Esophagus squamous epithelium (tissue), 5 donors: Measurements from ENCODE around the gene TFB1M. TPM values are rescaled to one million over a fixed set of nuclear protein-coding genes. Genes with fewer than 3 reads are reported as not detected.

Experiments used
- DNase-seq: peaks from one replicate; lab custom pipeline; 2025; lab: John Stamatoyannopoulos, UW
- H3K27ac ChIP-seq, 4 donors: fragments of 200-600 bp; sonication (generic); one replicate each; pipeline ENCODE4 v1.5.1; 2016 to 2019; ENCODE audit warnings: mild to moderate bottlenecking in 1 of 4
- H3K27me3 ChIP-seq, 4 donors: fragments of 200-600 bp; sonication (generic); 1 replicate in 3 of 4; 2 replicates in 1 of 4; pipeline versions ENCODE4 v1.5.1 to v1.6.0; 2017 to 2021; ENCODE audit warnings: antibody characterized with exemption in 1 of 4
- H3K36me3 ChIP-seq, 3 donors: fragments of 200-600 bp; sonication (generic); one replicate each; pipeline ENCODE4 v1.5.1; 2016 to 2019
- H3K4me1 ChIP-seq, 3 donors: fragments of 200-600 bp; sonication (generic); one replicate each; pipeline ENCODE4 v1.5.1; 2017 to 2019
- H3K4me3 ChIP-seq, 4 donors: fragments of 200-600 bp; sonication (generic); 1 replicate in 3 of 4; 2 replicates in 1 of 4; pipeline ENCODE4 v1.5.1; 2016 to 2019; ENCODE audit warnings: mild to moderate bottlenecking in 2 of 4, moderate library complexity in 1 of 4
- H3K9me3 ChIP-seq, 3 donors: fragments of 200-600 bp; sonication (generic); one replicate each; pipeline ENCODE4 v1.5.1; 2016 to 2019
- CTCF ChIP-seq, 6 experiments: fragments of 450-650 bp in 4 of 6; fragments of 200-600 bp in 2 of 6; sonication (generic) in 2 of 6; IDR thresholded peaks; one replicate each; pipeline ENCODE4 v1.5.1; 2016 to 2019; ENCODE audit warnings: antibody characterized with exemption in 6 of 6, mild to moderate bottlenecking in 4 of 6, moderate library complexity in 4 of 6
- POLR2A ChIP-seq, 4 donors: fragments of 450-650 bp; IDR thresholded peaks; one replicate each; pipeline ENCODE4 v1.6.1; 2017; ENCODE audit warnings: antibody characterized with exemption in 4 of 4, mild to moderate bottlenecking in 4 of 4, moderate library complexity in 3 of 4
- WGBS, 2 donors: methylation state at CpG; one replicate each; pipeline ENCODE4 v1.1.5; 2018; 5-methylcytosine and 5-hydroxymethylcytosine counted together
- intact Hi-C: fragments of 100-400 bp; cut with DNase I; formaldehyde crosslinking; loops from one replicate; pipeline ENCODE4 v1.15.0; 2022
- total RNA-seq, 4 donors: library from RNA; depleted of rRNA; stranded (reverse); fragments of >200 nt; gene quantifications; one replicate each; pipeline ENCODE4 v1.1.0, GENCODE V29; 2016
- donor health status: DM: yes; HTN: yes; CAD: no.

TFB1M gene
- total RNA-seq, 4 donors from 2014 or later, result 11.2 to 15.6 (median 11.4) TPM

GRCh38 chr6:155264693-155265320 lies 49.5 kb downstream of the TFB1M start:
- no peaks in the 10 kb centered on the region for H3K9me3 ChIP-seq
- TF ChIP-seq POLR2A (IDR thresholded peaks at IDR 0.05) (no peak), CTCF (IDR thresholded peaks at IDR 0.05) (no peak)
- no peak overlapping the region for H3K4me3 ChIP-seq
- 30 to 42% methylated on average over 6 to 7 of the region's 9 CpGs for WGBS, 2 donors
- peaks cover 4 to 28% (median 6%) of the 10 kb centered on the region in 3 donors for H3K4me1 ChIP-seq
- no peaks in the 10 kb centered on the region for H3K27me3 ChIP-seq
- H3K36me3 ChIP-seq, result peaks cover 0 to 18% (median 0%) of the 10 kb centered on the region in 3 donors
- DNase-seq, result no peak
- peak overlapping the region in 2 of 4 donors; percentile 21 to 55 for H3K27ac ChIP-seq
- intact Hi-C loops, result no loop called here

GRCh38 chr6:155263373-155264063 lies 50.8 kb downstream of the TFB1M start, which contains the start of gene CLDN20:
Gene CLDN20 (plus strand): TSS chr6:155264013. CDS start chr6:155275720, 11,707 bp downstream.
- Histone ChIP-seq H3K36me3 (peaks cover 0 to 31% (median 4%) of the 10 kb centered on the region in 3 donors), H3K27me3 (no peaks in the 10 kb centered on the region), H3K27ac (peak within 1 kb of the TSS in 2 of 4 donors; percentile 21 to 55), H3K9me3 (no peaks in the 10 kb centered on the region), H3K4me1 (peaks cover 4 to 28% (median 6%) of the 10 kb centered on the region in 3 donors), H3K4me3 (no peak within 1 kb of the TSS)
- TF ChIP-seq CTCF (IDR thresholded peaks at IDR 0.05), result no peak
- 82 to 87% methylated on average over 10 of the region's 10 CpGs for WGBS, 2 donors
- intact Hi-C loops, result no loop called here
- DNase-seq, result no peak

GRCh38 chr6:155262655-155263054 lies 51.6 kb downstream of the TFB1M start:
- Histone ChIP-seq H3K36me3 (peaks cover 0 to 39% (median 4%) of the 10 kb centered on the region in 3 donors), H3K27me3 (no peaks in the 10 kb centered on the region), H3K9me3 (no peaks in the 10 kb centered on the region), H3K4me1 (peaks cover 4 to 23% (median 6%) of the 10 kb centered on the region in 3 donors), H3K4me3 (no peak overlapping the region), H3K27ac (no peak overlapping the region)
- intact Hi-C loops, result no loop called here
- DNase-seq, result no peak
- WGBS, 2 donors, result 90 to 93% methylated on average over 4 of the region's 4 CpGs
- TF ChIP-seq POLR2A (IDR thresholded peaks at IDR 0.05) (no peak), CTCF (IDR thresholded peaks at IDR 0.05) (no peak)

GRCh38 chr6:155261111-155261900 lies 53.0 kb downstream of the TFB1M start:
- WGBS, 2 donors, result 88 to 95% methylated on average over 10 to 11 of the region's 11 CpGs
- TF ChIP-seq CTCF (IDR thresholded peaks at IDR 0.05) (no peak), POLR2A (IDR thresholded peaks at IDR 0.05) (no peak)

More at GRCh38 chr6:155261111-155261900, 53.0 kb downstream of the TFB1M start:
- Histone ChIP-seq H3K9me3 (no peaks in the 10 kb centered on the region), H3K4me3 (no peak overlapping the region), H3K4me1 (peaks cover 4 to 15% (median 6%) of the 10 kb centered on the region in 3 donors), H3K27me3 (no peaks in the 10 kb centered on the region), H3K36me3 (peaks cover 0 to 44% (median 4%) of the 10 kb centered on the region in 3 donors), H3K27ac (no peak overlapping the region)
- no peak for DNase-seq
- intact Hi-C loops, result no loop called here
